CD4-positive, alpha-beta T cell treated with Interleukin-6 at 100 ng/mL for 8 hours (primary cell): Measurements from ENCODE around the gene MYL6B.
"Not testable (repeated sequence)": the region's sequence is repeated elsewhere in the genome, so short reads cannot be mapped to it uniquely, and the experiment has no call there.

Source experiments
- DNase-seq: peaks from one replicate; pipeline ENCODE4 v3.0.0-alpha.2; 2020; ENCODE audit warnings: mixed read lengths, low spot score

The MYL6B gene

DNA sequence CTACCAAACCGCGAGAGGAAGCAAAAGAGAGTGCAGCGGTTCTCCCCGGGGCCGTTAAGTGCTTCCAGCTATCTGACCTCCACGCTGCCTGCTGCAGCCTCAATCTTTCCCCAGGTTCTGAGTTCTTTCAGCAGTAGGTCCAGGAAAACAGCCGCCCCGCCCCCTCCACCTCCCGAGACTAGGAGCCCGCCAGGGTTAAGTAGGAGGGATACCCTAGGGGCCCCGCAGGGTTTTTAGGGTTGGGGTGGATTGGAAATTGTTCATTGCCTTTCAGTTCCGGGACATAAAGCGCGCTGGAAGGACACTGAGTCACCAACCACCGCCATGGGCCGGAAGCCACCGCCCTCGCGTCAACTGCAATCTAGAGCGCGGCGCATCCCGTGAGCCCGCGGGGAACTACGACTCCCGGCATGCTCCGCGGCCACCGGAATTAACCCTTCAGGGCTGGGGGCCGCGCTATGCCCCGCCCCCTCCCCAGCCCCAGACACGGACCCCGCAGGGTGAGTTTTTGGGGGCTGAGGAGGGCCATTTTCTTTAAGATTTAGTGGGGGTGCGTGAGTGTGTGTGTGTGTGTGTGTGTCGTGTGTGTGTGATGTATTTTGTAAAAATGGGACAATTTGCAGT, at the start of gene MYL6B:
Gene MYL6B (plus strand): TSS at position 456 of the 624 bp plus-strand sequence. CDS start 1,332 bp downstream, outside the sequence.
- peak; percentile 91 for DNase-seq

DNA sequence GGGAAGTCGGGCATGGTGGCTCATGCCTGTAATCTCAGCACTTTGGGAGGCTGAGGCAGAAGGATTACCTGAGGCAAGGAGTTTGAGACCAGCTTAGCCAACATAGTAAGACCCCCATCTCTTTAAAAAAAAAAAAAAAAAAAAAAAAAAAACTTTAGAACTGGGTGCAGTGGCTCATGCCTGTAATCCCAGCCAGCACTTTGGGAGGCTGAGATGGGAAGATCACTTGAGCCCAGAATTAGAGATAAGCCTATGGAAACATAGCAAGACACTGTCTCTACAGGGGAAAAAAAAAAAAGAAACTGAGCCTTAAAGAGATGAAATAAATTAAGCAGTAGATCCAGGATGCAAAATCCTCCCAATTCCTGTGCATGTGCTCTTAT, 49.7 kb upstream of the MYL6B start:
- no peak for DNase-seq

DNA sequence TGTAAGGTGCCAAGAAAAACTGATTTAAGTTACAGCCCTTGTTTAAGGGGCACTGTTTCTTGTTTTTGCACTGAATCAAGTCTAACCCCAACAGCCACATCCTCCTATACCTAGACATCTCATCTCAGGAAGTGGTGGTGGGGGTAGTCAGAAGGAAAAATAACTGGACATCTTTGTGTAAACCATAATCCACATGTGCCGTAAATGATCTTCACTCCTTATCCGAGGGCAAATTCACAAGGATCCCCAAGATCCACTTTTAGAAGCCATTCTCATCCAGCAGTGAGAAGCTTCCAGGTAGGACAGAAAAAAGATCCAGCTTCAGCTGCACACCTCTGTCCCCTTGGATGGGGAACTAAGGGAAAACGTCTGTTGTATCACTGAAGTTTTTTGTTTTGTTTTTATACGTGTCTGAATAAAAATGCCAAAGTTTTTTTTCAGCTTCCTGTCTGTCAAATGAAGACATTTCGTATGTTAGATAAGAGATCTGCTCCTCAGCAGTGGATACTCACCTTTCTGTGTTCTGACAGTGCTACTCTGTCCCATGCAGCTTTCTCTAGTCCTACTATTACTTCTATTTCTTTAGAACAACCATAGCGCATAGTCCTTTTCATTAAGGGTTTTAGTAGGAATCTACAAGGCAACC, 49.2 kb upstream of the MYL6B start:
- peak; percentile 61 for DNase-seq

GRCh38 chr12:56103823-56104108, 48.6 kb upstream of the MYL6B start:
- no peak for DNase-seq

DNA sequence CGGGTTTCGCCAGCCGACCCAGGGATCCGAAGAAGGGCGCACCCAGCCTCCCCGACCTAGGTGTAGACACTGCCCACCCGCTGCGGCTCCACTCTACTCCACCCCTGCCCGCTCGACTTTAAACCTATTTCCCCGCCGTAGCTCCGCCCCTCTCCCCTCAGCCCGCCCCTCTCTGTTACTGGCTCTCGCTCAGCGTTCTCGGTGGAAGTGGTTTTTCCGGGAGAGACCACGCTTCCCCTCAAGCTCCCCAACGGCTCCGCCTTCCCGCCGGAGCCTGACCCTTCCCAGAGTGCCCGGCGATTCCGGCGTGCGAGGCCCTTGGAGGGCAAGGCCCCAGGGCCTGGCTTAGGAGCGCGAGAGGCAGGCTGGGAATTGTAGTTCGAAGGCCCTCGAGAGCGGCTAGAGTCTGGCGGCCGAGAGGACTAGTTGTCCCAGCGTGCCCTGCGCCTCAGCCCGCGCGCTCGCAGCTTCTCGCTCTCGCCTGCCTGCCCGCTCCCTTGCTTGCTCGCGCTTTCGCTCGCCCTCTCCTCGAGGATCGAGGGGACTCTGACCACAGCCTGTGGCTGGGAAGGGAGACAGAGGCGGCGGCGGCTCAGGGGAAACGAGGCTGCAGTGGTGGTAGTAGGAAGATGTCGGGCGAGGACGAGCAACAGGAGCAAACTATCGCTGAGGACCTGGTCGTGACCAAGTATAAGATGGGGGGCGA, 48.1 kb upstream of the MYL6B start, which contains the start of gene PA2G4:
Gene PA2G4 (plus strand): TSS at position 451 of the 706 bp plus-strand sequence. CDS start 179 bp downstream, at position 630.
- peak; percentile 99 for DNase-seq

DNA sequence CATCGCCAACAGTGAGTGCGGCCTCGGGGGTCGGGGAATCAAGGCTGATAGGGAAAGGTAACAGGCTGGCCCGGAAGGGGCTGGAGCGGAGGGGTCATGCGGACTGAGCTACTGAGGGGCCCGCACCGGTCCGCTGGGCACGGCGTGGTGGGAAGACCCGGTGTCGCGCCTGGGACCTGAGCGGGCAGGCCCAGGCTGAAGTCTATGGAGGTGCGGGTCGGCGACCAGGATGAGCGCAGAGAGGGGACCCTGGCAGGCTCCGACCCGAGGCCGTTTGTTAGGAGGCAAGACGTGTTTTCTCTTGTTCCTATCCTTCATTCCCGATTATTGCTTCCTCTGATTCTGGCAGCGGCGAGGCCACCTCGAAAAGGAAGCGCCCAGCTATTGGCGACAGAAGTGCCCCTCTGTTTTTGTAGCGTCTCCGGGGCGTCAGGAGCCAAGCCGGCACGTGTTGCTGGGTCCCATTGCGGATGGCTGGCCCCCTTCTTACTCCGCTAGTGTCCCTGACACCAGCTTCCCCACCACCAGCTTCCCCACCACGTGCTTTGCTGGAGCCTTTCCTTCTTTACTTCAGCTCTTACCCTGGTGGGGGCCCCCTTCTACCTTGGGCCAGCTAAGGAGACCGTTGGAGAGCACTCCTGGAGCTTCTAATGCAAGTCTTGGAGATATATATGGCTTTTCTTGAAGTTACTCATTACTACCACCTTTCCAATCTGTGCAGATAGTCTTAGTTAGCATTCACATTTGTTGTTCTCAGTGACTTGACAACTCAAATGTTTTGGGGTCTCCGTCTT, 47.4 kb upstream of the MYL6B start:
- no peak for DNase-seq

GRCh38 chr12:56105609-56105902, 46.8 kb upstream of the MYL6B start:
- DNase-seq, result no peak

- no peak for DNase-seq
These were observed 45.1 kb upstream of the MYL6B start for GRCh38 chr12:56107242-56107641.

- no peak for DNase-seq
These were observed 41.8 kb upstream of the MYL6B start for GRCh38 chr12:56110571-56110970.

DNA sequence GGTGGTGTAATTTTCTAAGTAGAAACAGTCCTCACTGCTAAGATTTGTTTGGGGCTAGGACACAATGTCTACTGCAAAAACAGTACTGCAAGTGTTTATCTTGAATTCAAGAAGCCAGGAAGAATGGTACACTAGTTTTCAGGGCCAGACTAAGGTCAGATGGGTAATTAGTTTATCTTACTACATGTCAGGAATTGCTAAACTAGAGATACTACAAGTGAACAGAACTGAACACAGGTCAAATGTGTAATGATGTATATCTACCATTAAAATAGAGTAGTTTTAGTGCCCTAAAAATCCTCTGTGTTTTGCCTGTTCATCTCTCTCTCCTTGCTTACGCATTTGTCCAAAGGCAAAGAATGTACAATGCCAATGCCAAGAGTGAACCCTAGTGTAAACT, 38.3 kb upstream of the MYL6B start:
- no peak for DNase-seq

DNA sequence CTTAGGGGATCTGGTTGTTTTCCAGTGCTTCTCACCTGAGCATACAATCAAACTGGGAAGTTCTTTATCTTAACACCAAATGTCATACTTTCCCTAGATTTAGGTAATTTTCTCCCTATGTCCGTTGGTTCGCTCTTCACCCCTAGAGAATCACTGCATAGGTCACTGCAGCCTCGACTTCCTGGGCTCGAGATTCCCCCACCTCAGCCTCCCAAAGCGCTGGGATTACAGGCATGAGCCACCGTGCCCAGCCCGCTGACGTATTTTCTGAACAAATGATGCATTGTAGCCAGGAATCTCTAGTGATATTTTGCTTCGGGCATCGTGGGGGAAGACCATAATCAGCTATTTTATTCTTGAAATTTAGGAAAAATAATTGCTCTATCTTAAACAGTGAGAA, 37.1 kb upstream of the MYL6B start:
- DNase-seq, result no peak

- DNase-seq, result peak; percentile 92
These were observed 35.9 kb upstream of the MYL6B start, which contains the start of gene RPL41 for GRCh38 chr12:56116267-56117081. RPL41 (plus strand) TSS chr12:56116633.

DNA sequence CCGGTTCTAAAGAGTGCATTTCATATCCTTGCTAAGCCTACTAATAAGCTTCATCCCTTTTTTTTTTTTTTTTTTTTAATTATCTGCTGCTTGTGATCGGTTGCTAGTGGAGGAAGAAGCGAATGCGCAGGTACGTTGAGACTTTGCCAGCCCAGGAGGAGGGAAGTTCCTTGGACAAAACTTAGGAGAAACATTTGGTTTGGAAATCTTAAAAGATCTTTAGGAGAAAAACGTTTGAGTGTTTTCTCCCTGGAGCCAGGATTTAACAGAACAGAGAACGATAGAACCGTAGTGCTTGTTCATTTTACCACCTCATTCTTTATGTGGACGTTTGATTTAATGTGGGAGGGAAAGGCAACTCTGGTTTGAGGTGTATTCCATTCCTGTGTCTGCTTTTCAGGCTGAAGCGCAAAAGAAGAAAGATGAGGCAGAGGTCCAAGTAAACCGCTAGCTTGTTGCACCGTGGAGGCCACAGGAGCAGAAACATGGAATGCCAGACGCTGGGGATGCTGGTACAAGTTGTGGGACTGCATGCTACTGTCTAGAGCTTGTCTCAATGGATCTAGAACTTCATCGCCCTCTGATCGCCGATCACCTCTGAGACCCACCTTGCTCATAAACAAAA, 35.2 kb upstream of the MYL6B start:
- not testable (repeated sequence) for DNase-seq

DNA sequence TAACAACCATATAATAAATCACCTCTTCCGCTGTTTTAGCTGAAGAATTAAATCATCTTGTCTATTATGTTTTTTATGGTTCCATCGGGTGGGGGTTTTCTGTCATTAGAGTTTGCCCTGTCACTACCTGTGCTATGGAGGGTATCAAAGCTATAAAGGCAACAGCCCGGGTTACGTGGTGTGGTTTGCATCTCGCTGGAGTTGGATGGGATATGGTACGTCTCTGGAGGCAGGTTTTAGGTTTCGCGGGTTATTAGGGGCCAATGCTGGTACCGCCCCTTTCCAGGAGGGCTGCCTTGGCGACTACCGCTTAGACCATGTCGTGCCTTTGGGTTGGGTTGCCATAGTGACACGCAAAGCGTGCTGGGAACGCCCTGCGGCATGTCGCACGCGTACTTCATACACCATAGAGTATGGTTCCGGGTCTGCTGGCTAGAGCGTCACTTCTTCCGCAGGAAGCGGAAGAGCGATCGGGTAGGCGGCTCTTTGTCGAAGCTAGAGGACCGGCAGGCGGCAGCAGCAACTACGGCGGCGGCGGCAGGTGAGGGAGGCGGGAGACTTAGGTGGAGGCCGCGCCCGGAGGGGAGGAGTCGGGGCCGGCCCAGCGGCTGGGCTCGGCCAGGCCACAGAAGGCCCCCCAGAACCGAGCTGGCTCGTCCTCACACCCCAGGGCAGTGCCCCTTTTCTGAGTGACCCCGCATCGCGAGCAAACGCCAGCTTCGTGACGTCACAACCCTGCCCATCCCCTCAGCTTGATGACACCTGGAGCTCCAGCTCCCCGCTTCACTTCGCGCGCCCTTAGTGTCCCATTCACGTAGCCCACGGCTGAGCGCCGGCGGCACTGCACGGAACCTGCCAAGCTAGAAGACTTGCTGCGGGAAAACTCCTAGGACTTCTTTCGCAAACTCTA, 34.4 kb upstream of the MYL6B start, which contains the start of gene ZC3H10:
Gene ZC3H10 (plus strand): TSS at position 489 of the 910 bp plus-strand sequence. CDS start 2,297 bp downstream, outside the sequence.
- peak; percentile 97 for DNase-seq

- no peak for DNase-seq
These were observed 33.6 kb upstream of the MYL6B start for GRCh38 chr12:56118688-56119357.

DNA sequence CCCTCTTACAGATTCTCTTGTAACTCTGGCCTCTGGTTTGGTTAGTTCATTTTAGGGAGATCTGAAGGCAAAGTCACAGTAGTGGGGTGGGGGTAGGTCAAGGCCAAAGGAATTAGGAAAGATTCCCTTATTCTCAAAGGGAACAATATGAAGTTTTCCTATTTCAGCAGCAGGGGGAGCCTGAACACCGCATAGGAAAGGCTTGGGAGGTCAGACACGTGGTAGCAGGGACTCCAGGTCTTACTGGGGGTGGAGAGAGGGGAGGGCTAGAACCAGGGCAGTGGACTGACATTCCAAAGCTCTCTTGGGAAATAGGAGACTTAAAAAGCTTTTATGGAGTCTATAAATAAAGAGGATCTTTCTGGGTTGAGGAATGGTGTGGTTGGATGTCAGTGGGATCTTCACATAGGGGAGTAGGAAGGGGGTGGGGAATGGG, 33.0 kb upstream of the MYL6B start:
- peak; percentile 72 for DNase-seq

DNA sequence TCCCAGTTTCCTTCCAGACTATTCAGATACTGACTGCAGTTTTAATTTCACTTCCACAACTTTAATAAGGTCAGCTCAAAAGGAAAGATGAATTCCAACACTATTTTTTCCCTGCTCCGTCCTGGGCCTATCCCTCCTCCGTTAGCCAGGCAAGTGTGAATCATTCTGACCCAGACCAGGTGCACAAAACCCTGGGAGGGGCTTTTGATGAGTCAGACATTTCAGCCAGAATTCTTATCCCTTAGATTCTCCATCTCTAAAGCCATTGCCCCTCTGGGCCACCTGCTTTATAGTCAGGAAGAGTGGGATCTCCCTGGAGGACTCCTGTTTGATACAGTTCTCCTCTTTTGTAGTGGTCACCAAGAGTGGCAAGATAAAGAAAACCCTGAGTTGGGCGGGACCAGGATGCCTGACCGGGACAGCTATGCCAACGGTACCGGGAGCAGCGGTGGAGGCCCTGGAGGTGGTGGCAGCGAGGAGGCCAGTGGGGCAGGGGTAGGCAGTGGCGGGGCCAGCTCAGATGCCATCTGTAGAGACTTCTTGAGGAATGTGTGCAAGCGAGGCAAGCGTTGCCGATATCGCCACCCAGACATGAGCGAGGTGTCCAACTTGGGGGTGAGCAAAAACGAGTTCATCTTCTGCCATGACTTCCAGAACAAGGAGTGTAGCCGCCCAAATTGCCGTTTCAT, 32.1 kb upstream of the MYL6B start:
- no peak for DNase-seq

DNA sequence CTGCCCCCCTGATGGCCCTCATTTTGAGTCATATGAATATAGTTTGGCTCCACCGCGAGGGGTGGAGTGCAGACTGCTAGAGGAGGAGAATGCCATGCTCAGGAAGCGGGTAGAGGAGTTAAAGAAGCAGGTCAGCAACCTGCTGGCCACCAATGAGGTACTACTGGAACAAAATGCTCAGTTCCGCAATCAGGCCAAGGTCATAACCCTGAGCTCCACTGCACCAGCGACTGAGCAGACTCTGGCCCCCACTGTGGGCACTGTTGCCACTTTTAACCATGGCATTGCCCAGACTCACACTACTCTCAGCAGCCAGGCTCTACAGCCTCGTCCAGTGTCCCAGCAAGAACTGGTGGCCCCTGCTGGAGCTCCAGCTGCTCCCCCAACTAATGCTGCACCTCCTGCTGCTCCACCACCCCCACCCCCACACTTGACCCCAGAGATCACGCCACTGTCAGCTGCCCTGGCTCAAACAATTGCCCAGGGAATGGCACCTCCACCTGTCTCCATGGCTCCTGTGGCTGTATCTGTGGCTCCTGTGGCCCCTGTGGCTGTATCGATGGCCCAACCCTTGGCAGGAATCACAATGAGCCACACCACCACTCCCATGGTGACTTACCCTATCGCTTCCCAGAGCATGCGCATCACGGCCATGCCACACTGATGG, 31.1 kb upstream of the MYL6B start:
- DNase-seq, result no peak
